ENCODE results near the gene RPE65. TPM values are rescaled to one million over a fixed set of nuclear protein-coding genes. Genes with fewer than 3 reads are reported as not detected.

RPE65 gene
- total and polyA plus RNA-seq, 2 of the 4 experiments (the other 2 are of a cell fraction) = under 0.01 TPM; not detected in 1

GRCh38 chr1:68438310-68438709 lies 11.4 kb downstream of the RPE65 start:
- H4K91ac ChIP-seq (ENCODE audit: insufficient read depth, low read depth, low read length) = no peak overlapping the region
- intact Hi-C loops (cut with micrococcal nuclease) = no loop called here
- no peaks in the 10 kb centered on the region for H3K36me3 ChIP-seq (ENCODE audit: control insufficient read depth, insufficient read depth, low read length)
- no peak overlapping the region for H3K23ac ChIP-seq (ENCODE audit: low read depth, low read length)
- no peak overlapping the region for H2BK5ac ChIP-seq (ENCODE audit: low read depth, low read length, poor library complexity, severe bottlenecking)
- in situ Hi-C loops (cut with MboI; ENCODE audit: low sequenced_read_pairs) = no loop called here
- H3K27me3 ChIP-seq (ENCODE audit: control insufficient read depth, insufficient read depth, low read length) = no peaks in the 10 kb centered on the region
- no peak for TF ChIP-seq RAD21 (IDR thresholded peaks at IDR 0.05; ENCODE audit: low read length)
- no peak for TF ChIP-seq NFE2L2 (IDR thresholded peaks at IDR 0.05; ENCODE audit: low read depth, low read length)
- TF ChIP-seq CEBPB (IDR thresholded peaks at IDR 0.05; ENCODE audit: low read depth, low read length) = no peak
- TF ChIP-seq CHD1 (IDR thresholded peaks at IDR 0.05; ENCODE audit: low read depth, low read length) = no peak
- TF ChIP-seq FOS (IDR thresholded peaks at IDR 0.05; ENCODE audit: low read depth, low read length) = no peak
- TF ChIP-seq, protein P1, sequence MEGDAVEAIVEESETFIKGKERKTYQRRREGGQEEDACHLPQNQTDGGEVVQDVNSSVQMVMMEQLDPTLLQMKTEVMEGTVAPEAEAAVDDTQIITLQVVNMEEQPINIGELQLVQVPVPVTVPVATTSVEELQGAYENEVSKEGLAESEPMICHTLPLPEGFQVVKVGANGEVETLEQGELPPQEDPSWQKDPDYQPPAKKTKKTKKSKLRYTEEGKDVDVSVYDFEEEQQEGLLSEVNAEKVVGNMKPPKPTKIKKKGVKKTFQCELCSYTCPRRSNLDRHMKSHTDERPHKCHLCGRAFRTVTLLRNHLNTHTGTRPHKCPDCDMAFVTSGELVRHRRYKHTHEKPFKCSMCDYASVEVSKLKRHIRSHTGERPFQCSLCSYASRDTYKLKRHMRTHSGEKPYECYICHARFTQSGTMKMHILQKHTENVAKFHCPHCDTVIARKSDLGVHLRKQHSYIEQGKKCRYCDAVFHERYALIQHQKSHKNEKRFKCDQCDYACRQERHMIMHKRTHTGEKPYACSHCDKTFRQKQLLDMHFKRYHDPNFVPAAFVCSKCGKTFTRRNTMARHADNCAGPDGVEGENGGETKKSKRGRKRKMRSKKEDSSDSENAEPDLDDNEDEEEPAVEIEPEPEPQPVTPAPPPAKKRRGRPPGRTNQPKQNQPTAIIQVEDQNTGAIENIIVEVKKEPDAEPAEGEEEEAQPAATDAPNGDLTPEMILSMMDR (conservative IDR thresholded peaks at IDR 0.05; ENCODE audit: low read depth, low read length) = no peak
- no peak for TF ChIP-seq MAFK (IDR thresholded peaks at IDR 0.05; ENCODE audit: low read depth, low read length)
- TF ChIP-seq POLR2A (IDR thresholded peaks at IDR 0.05; ENCODE audit: low read depth, low read length) = no peak
- TF ChIP-seq SMC3 (IDR thresholded peaks at IDR 0.05; ENCODE audit: low read depth, low read length) = no peak
- TF ChIP-seq USF2 (IDR thresholded peaks at IDR 0.05; ENCODE audit: low read depth, low read length) = no peak
- no peak for TF ChIP-seq MXI1 (IDR thresholded peaks at IDR 0.05; ENCODE audit: borderline replicate concordance, low read depth, low read length)
- TF ChIP-seq MAZ (IDR thresholded peaks at IDR 0.05; ENCODE audit: borderline replicate concordance, low read depth, low read length) = no peak
- no peak for TF ChIP-seq RCOR1 (IDR thresholded peaks at IDR 0.05; ENCODE audit: insufficient replicate concordance, low read length)
- TF ChIP-seq BHLHE40 (IDR thresholded peaks at IDR 0.05; ENCODE audit: low read depth, low read length) = no peak
- H3K18ac ChIP-seq (ENCODE audit: low read depth, low read length) = no peak overlapping the region; the same call in 1 of the 2 replicates
- H3K9me1 ChIP-seq (ENCODE audit: insufficient read depth, low read length) = peaks cover 4% of the 10 kb centered on the region; the same call in 1 of the 2 replicates
- H3K79me1 ChIP-seq (ENCODE audit: low read depth in 1 of 2, low read length in 2 of 2) = no peaks in the 10 kb centered on the region
- no peaks in the 10 kb centered on the region for H3K4me1 ChIP-seq (ENCODE audit: control insufficient read depth, insufficient read depth, low read length)
- H2BK120ac ChIP-seq (ENCODE audit: low read depth, low read length) = no peak overlapping the region; the same call in 1 of the 2 replicates
- H3K9ac ChIP-seq (ENCODE audit: low read depth, low read length) = no peak overlapping the region
- no peak overlapping the region for H4K5ac ChIP-seq (ENCODE audit: low read depth, low read length)
- BruUV-seq (replicated peaks) = no TSS peak
- H4K8ac ChIP-seq (ENCODE audit: low read depth in 2 of 2, low read length in 2 of 2) = no peak overlapping the region
- ChIA-PET CTCF (no interaction called here), POLR2A (ENCODE audit: unreplicated experiment) (no interaction called here)
- no peaks in the 10 kb centered on the region for H3K9me3 ChIP-seq (ENCODE audit: control insufficient read depth, insufficient read depth, low read length)
- H3K27ac ChIP-seq (ENCODE audit: insufficient read depth, low read length) = no peak overlapping the region
- no peak overlapping the region for H2AFZ ChIP-seq (replicated peaks; ENCODE audit: low read length, poor library complexity)
- dilution Hi-C loops (cut with HindIII; ENCODE audit: low sequenced_read_pairs, unreplicated experiment) = no loop called here
- no peak overlapping the region; the same call in 1 of the 2 replicates for H3K56ac ChIP-seq (ENCODE audit: extremely low read depth, insufficient read depth, low read length)
- H2AK9ac ChIP-seq (replicated peaks; ENCODE audit: low read depth, low read length, poor library complexity) = no peak overlapping the region
- WGBS, 2 experiments (ENCODE audit: extremely low coverage in 2 of 2, insufficient read length in 1 of 2) = no CpG with 5 or more reads among the region's 3 CpGs
- H3K4me2 ChIP-seq (ENCODE audit: low read depth, low read length) = no peak overlapping the region
- H3K4ac ChIP-seq (ENCODE audit: low read depth, low read length) = no peak overlapping the region
- H4K20me1 ChIP-seq (ENCODE audit: insufficient read depth, low read length) = no peaks in the 10 kb centered on the region
- no peak for DNase-seq
- no peak overlapping the region for H3K4me3 ChIP-seq (ENCODE audit: insufficient read depth, low read depth, low read length)
- no peak overlapping the region for H2AK5ac ChIP-seq (ENCODE audit: low read depth, low read length)
- no peak for ATAC-seq (ENCODE audit: low read depth)
- H2BK15ac ChIP-seq (ENCODE audit: low read depth, low read length) = no peak overlapping the region
- H2BK20ac ChIP-seq (ENCODE audit: low read depth, low read length) = no peak overlapping the region
- H3K14ac ChIP-seq (replicated peaks; ENCODE audit: low read depth, low read length) = no peak overlapping the region

All from IMR-90 (cell line).